Parathyroid adenoma (tissue), 2 donors: ENCODE measurements around the gene BORCS6.

ENCODE experiments used
- H2AFZ ChIP-seq: fragments of 300-600 bp; sonication (generic); one replicate; pipeline ENCODE4 v1.7.0; 2017; ENCODE audit warnings: antibody characterized with exemption, mild to moderate bottlenecking
- H3K27ac ChIP-seq: fragments of 300-600 bp; sonication (generic); one replicate; pipeline ENCODE4 v1.7.0; 2017
- H3K27me3 ChIP-seq: fragments of 300-600 bp; sonication (generic); one replicate; pipeline ENCODE4 v1.7.0; 2017; ENCODE audit warnings: low read length; ENCODE audit not compliant: control insufficient read depth, insufficient read depth
- H3K36me3 ChIP-seq: fragments of 300-600 bp; sonication (generic); one replicate; pipeline ENCODE4 v1.7.0; 2017; ENCODE audit warnings: low read length; ENCODE audit not compliant: control insufficient read depth, insufficient read depth
- H3K4me1 ChIP-seq: fragments of 300-600 bp; sonication (generic); one replicate; pipeline ENCODE4 v1.7.0; 2017; ENCODE audit warnings: control low read depth
- H3K4me2 ChIP-seq: fragments of 300-600 bp; sonication (generic); one replicate; pipeline ENCODE4 v1.7.0; 2017; ENCODE audit warnings: low read length
- H3K4me3 ChIP-seq: fragments of 300-600 bp; sonication (generic); one replicate; pipeline ENCODE4 v1.7.0; 2017; ENCODE audit warnings: low read depth, low read length
- H3K79me2 ChIP-seq: fragments of 300-600 bp; sonication (generic); one replicate; pipeline ENCODE4 v1.7.0; 2017; ENCODE audit warnings: control low read depth
- H3K9ac ChIP-seq: fragments of 300-600 bp; sonication (generic); one replicate; pipeline ENCODE4 v1.7.0; 2017; ENCODE audit warnings: mild to moderate bottlenecking
- H3K9me3 ChIP-seq: fragments of 300-600 bp; sonication (generic); one replicate; pipeline ENCODE4 v1.7.0; 2017; ENCODE audit warnings: low read length; ENCODE audit not compliant: control insufficient read depth
- CTCF ChIP-seq: fragments of 300-600 bp; sonication (generic); IDR thresholded peaks from one replicate; pipeline ENCODE4 v1.7.0; 2017; ENCODE audit warnings: antibody characterized with exemption, mild to moderate bottlenecking
- donor health status: primary hyperparathyroidism.

Gene BORCS6

GRCh38 chr17:8160741-8161221 lies 29.2 kb downstream of the BORCS6 start:
- H3K27me3 ChIP-seq: no peaks in the 10 kb centered on the region
- H3K4me2 ChIP-seq: peak overlapping the region; percentile 0
- H3K4me3 ChIP-seq: no peak overlapping the region
- H3K9ac ChIP-seq: no peak overlapping the region
- H3K36me3 ChIP-seq: no peaks in the 10 kb centered on the region
- peaks cover 24% of the 10 kb centered on the region for H3K79me2 ChIP-seq
- TF ChIP-seq CTCF: no peak
- no peak overlapping the region for H2AFZ ChIP-seq
- H3K9me3 ChIP-seq: no peaks in the 10 kb centered on the region
- peaks cover 35% of the 10 kb centered on the region for H3K4me1 ChIP-seq
- H3K27ac ChIP-seq: peak overlapping the region; percentile 100

- no peak overlapping the region for H3K9ac ChIP-seq
- H2AFZ ChIP-seq: no peak overlapping the region
- H3K4me1 ChIP-seq: peaks cover 35% of the 10 kb centered on the region
- H3K4me2 ChIP-seq: no peak overlapping the region
- no peak overlapping the region for H3K4me3 ChIP-seq
- peaks cover 30% of the 10 kb centered on the region for H3K79me2 ChIP-seq
- H3K36me3 ChIP-seq: no peaks in the 10 kb centered on the region
- H3K27me3 ChIP-seq: no peaks in the 10 kb centered on the region
- no peaks in the 10 kb centered on the region for H3K9me3 ChIP-seq
- peak overlapping the region; percentile 85 for H3K27ac ChIP-seq
- no peak for TF ChIP-seq CTCF
Observed at GRCh38 chr17:8160224-8160577, 29.8 kb downstream of the BORCS6 start.

GRCh38 chr17:8159459-8160223 lies 30.3 kb downstream of the BORCS6 start:
- peak overlapping the region; percentile 85 for H3K27ac ChIP-seq
- peaks cover 35% of the 10 kb centered on the region for H3K79me2 ChIP-seq
- H2AFZ ChIP-seq: no peak overlapping the region
- peaks cover 36% of the 10 kb centered on the region for H3K4me1 ChIP-seq
- no peak overlapping the region for H3K4me3 ChIP-seq
- H3K27me3 ChIP-seq: no peaks in the 10 kb centered on the region
- TF ChIP-seq CTCF: no peak
- no peak overlapping the region for H3K9ac ChIP-seq
- no peaks in the 10 kb centered on the region for H3K9me3 ChIP-seq
- H3K4me2 ChIP-seq: no peak overlapping the region
- H3K36me3 ChIP-seq: no peaks in the 10 kb centered on the region

- Histone ChIP-seq H3K9me3 (no peaks in the 10 kb centered on the region), H2AFZ (no peak overlapping the region), H3K4me1 (peaks cover 32% of the 10 kb centered on the region), H3K9ac (no peak overlapping the region), H3K27me3 (no peaks in the 10 kb centered on the region), H3K79me2 (peaks cover 37% of the 10 kb centered on the region), H3K36me3 (no peaks in the 10 kb centered on the region), H3K4me2 (peak overlapping the region; percentile 50), H3K27ac (peak overlapping the region; percentile 85), H3K4me3 (no peak overlapping the region)
- no peak for TF ChIP-seq CTCF
Observed at GRCh38 chr17:8159032-8159400, 31.0 kb downstream of the BORCS6 start.
